GM12891 (cell line): ENCODE results near the gene ARHGEF28.

Experiments used
- POLR2A ChIP-seq: IDR thresholded peaks from 2 replicates; pipeline ENCODE4 v1.6.1; 2011; ENCODE audit warnings: low read depth, low read length, control low read depth
- POLR2AphosphoS5 ChIP-seq: IDR thresholded peaks from 2 replicates; pipeline ENCODE4 v1.6.1; 2011; ENCODE audit warnings: low read depth, low read length, control low read depth

DNA sequence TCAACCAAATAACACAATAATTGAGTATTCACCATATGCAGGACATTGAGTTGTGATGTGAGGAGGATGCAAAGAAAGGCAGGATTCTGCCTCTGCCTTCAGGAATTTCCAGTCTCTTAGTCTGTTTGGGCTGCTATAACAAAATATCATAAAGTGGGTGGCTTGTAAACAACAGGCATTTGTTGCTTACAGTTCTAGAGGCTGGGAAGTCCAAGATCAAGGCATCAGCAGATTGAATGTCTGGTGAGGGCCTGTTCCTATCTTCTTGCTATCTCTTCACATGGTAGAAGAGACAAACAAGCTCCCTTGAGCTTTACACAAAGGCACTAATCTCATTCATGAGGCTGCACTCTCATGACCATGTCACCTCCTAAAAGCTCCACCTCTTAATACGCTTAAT lies 360.7 kb downstream of the ARHGEF28 start:
- TF ChIP-seq POLR2AphosphoS5 (no peak), POLR2A (no peak)
